ENCODE measurements around the gene EGLN2. TPM values are rescaled to one million over a fixed set of nuclear protein-coding genes. Genes with fewer than 3 reads are reported as not detected.

The EGLN2 gene
- total RNA-seq, 1 experiment from 2014 or later: 115 TPM

DNA sequence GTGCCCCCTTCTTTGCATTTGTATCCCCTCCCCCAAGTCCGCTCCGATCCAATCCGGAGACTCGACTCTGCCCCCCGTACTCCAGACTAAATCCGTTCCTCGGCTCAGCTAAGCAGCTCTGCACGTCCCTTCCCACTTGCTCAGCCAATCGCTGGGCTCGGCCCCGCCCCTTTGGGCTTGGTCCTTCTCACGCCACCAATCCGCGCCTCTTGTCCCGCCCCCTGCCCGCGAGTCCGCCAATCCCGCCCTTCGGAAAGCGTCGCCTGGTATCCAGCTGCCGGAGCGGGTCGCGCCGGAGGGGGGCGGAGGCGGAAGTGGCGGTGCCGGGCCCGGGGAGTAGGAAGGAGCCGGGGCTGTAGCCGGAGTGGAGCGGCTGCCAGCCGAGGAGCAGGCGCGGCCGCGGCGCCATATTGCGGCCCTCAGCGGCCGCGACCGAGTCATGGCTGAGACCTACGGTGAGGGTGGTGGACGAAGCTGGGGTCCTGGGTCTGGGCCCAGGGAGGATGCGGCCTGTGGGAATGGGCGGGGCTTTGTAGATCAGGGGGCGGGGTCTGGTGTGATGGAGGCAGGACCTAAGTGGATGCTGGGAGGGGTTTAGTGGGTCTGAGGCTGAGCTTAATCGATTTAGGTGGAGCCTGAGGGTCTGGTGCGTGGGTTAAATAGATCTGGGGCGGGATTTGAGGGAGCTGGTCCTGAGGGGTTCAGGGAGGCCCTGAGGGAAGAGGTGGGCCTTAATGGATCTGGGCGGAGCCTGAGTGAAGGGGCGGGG is 20.9 kb upstream of the EGLN2 start, which contains the start of gene RAB4B:
Gene RAB4B (plus strand): TSS at position 311 of the 769 bp plus-strand sequence. CDS start 129 bp downstream, at position 440.
- peak; percentile 94 for ATAC-seq
- H3K4me3 ChIP-seq (ENCODE audit: low read depth in 2 of 2, low read length in 2 of 2): peak within 1 kb of the TSS; percentile 56 to 87

GRCh38 chr19:40778706-40779284 is 20.2 kb upstream of the EGLN2 start:
- Histone ChIP-seq H3K4me3 (ENCODE audit: low read depth in 2 of 2, low read length in 2 of 2) (peak overlapping the region; percentile 56 to 87), H3K36me3 (ENCODE audit: control insufficient read depth, insufficient read depth, low read length) (no peaks in the 10 kb centered on the region), H3K9me3 (ENCODE audit: control insufficient read depth, insufficient read depth, low read depth, low read length) (no peaks in the 10 kb centered on the region), H3K27ac (ENCODE audit: low read length) (peak overlapping the region; percentile 71), H3K27me3 (ENCODE audit: control insufficient read depth, insufficient read depth, low read length) (no peaks in the 10 kb centered on the region), H3K4me1 (ENCODE audit: control insufficient read depth, insufficient read depth, low read length) (peaks cover 6% of the 10 kb centered on the region; the same call in 1 of the 2 replicates)
- intact Hi-C loops (cut with micrococcal nuclease; ENCODE audit: unreplicated experiment) (no loop called here), in situ Hi-C loops (cut with HindIII; ENCODE audit: low pct_unique_long_range_greater_than_20kb, low sequenced_read_pairs) (no loop called here)
- ATAC-seq (no peak), DNase-seq (ENCODE audit: low read depth, low spot score) (no peak)
- POLR2A ChIA-PET: interaction anchor here (0.6 to 1.3 kb wide), 3 partner anchors 28 to 130 kb away, joined by 3 to 6 read pairs (median 3); partner anchors contain the start of gene ACTMAP
- BruUV-seq (replicated peaks): no TSS peak
- CTCF ChIA-PET: interaction anchor here (0.6 to 0.7 kb wide), 2 partner anchors 20 to 160 kb away, joined by 3 read pairs; no protein-coding TSS in a partner anchor
- TF ChIP-seq, protein P1, sequence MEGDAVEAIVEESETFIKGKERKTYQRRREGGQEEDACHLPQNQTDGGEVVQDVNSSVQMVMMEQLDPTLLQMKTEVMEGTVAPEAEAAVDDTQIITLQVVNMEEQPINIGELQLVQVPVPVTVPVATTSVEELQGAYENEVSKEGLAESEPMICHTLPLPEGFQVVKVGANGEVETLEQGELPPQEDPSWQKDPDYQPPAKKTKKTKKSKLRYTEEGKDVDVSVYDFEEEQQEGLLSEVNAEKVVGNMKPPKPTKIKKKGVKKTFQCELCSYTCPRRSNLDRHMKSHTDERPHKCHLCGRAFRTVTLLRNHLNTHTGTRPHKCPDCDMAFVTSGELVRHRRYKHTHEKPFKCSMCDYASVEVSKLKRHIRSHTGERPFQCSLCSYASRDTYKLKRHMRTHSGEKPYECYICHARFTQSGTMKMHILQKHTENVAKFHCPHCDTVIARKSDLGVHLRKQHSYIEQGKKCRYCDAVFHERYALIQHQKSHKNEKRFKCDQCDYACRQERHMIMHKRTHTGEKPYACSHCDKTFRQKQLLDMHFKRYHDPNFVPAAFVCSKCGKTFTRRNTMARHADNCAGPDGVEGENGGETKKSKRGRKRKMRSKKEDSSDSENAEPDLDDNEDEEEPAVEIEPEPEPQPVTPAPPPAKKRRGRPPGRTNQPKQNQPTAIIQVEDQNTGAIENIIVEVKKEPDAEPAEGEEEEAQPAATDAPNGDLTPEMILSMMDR (IDR thresholded peaks at IDR 0.05): no peak
- TF ChIP-seq SIN3A (IDR thresholded peaks at IDR 0.05; ENCODE audit: borderline replicate concordance, insufficient read depth, low read depth, low read length): no peak
- TF ChIP-seq, protein P2, sequence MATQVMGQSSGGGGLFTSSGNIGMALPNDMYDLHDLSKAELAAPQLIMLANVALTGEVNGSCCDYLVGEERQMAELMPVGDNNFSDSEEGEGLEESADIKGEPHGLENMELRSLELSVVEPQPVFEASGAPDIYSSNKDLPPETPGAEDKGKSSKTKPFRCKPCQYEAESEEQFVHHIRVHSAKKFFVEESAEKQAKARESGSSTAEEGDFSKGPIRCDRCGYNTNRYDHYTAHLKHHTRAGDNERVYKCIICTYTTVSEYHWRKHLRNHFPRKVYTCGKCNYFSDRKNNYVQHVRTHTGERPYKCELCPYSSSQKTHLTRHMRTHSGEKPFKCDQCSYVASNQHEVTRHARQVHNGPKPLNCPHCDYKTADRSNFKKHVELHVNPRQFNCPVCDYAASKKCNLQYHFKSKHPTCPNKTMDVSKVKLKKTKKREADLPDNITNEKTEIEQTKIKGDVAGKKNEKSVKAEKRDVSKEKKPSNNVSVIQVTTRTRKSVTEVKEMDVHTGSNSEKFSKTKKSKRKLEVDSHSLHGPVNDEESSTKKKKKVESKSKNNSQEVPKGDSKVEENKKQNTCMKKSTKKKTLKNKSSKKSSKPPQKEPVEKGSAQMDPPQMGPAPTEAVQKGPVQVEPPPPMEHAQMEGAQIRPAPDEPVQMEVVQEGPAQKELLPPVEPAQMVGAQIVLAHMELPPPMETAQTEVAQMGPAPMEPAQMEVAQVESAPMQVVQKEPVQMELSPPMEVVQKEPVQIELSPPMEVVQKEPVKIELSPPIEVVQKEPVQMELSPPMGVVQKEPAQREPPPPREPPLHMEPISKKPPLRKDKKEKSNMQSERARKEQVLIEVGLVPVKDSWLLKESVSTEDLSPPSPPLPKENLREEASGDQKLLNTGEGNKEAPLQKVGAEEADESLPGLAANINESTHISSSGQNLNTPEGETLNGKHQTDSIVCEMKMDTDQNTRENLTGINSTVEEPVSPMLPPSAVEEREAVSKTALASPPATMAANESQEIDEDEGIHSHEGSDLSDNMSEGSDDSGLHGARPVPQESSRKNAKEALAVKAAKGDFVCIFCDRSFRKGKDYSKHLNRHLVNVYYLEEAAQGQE (IDR thresholded peaks at IDR 0.05; ENCODE audit: insufficient read depth in 1 of 2, low read depth in 2 of 2, low read length in 1 of 2): no peak
- TF ChIP-seq TCF7L2 (IDR thresholded peaks at IDR 0.05; ENCODE audit: low read depth, low read length): no peak
- no peak for TF ChIP-seq POLR2AphosphoS5 (IDR thresholded peaks at IDR 0.05; ENCODE audit: low read depth, low read length)

More for the DNA sequence above, 20.9 kb upstream of the EGLN2 start, which contains the start of gene RAB4B:
- peak; percentile 83 for DNase-seq (ENCODE audit: low read depth, low spot score)
- H3K4me1 ChIP-seq (ENCODE audit: control insufficient read depth, insufficient read depth, low read length): peaks cover 6% of the 10 kb centered on the region; the same call in 1 of the 2 replicates
- intact Hi-C loops (cut with micrococcal nuclease; ENCODE audit: unreplicated experiment): no loop called here
- in situ Hi-C loops (cut with HindIII; ENCODE audit: low pct_unique_long_range_greater_than_20kb, low sequenced_read_pairs): no loop called here
- no peaks in the 10 kb centered on the region for H3K36me3 ChIP-seq (ENCODE audit: control insufficient read depth, insufficient read depth, low read length)
- no peaks in the 10 kb centered on the region for H3K9me3 ChIP-seq (ENCODE audit: control insufficient read depth, insufficient read depth, low read depth, low read length)
- no peaks in the 10 kb centered on the region for H3K27me3 ChIP-seq (ENCODE audit: control insufficient read depth, insufficient read depth, low read length)
- POLR2A ChIA-PET: interaction anchor here (0.6 to 1.3 kb wide), 3 partner anchors 28 to 1538 kb away, joined by 3 to 6 read pairs (median 4); partner anchors contain the start of gene ACTMAP
- BruUV-seq (replicated peaks): no TSS peak
- CTCF ChIA-PET: interaction anchor here (0.6 to 1.1 kb wide), 5 partner anchors 20 to 485 kb away, joined by 3 to 5 read pairs (median 3); no protein-coding TSS in a partner anchor
- peak; percentile 48 for TF ChIP-seq POLR2AphosphoS5 (IDR thresholded peaks at IDR 0.05; ENCODE audit: low read depth, low read length)
- TF ChIP-seq SIN3A (IDR thresholded peaks at IDR 0.05; ENCODE audit: borderline replicate concordance, insufficient read depth, low read depth, low read length): peak; percentile 67; the same call in 1 of the 2 replicates
- TF ChIP-seq, protein P2 (IDR thresholded peaks at IDR 0.05; ENCODE audit: insufficient read depth in 1 of 2, low read depth in 2 of 2, low read length in 1 of 2): no peak
- no peak for TF ChIP-seq TCF7L2 (IDR thresholded peaks at IDR 0.05; ENCODE audit: low read depth, low read length)
- TF ChIP-seq, protein P1 (IDR thresholded peaks at IDR 0.05): no peak
- H3K27ac ChIP-seq (ENCODE audit: low read length): peak within 1 kb of the TSS; percentile 90
